GM19239 (cell line): ENCODE data around the gene MEX3B.

Experiments
- DNase-seq: peaks from one replicate; pipeline ENCODE4 v3.0.0; 2011; ENCODE audit warnings: low spot score; ENCODE audit not compliant: insufficient read length
- FAIRE-seq: peaks from 2 replicates; lab custom pipeline; 2011; peaks lifted over from hg19 to GRCh38; lab: Jason Lieb, UNC

The MEX3B gene

DNA sequence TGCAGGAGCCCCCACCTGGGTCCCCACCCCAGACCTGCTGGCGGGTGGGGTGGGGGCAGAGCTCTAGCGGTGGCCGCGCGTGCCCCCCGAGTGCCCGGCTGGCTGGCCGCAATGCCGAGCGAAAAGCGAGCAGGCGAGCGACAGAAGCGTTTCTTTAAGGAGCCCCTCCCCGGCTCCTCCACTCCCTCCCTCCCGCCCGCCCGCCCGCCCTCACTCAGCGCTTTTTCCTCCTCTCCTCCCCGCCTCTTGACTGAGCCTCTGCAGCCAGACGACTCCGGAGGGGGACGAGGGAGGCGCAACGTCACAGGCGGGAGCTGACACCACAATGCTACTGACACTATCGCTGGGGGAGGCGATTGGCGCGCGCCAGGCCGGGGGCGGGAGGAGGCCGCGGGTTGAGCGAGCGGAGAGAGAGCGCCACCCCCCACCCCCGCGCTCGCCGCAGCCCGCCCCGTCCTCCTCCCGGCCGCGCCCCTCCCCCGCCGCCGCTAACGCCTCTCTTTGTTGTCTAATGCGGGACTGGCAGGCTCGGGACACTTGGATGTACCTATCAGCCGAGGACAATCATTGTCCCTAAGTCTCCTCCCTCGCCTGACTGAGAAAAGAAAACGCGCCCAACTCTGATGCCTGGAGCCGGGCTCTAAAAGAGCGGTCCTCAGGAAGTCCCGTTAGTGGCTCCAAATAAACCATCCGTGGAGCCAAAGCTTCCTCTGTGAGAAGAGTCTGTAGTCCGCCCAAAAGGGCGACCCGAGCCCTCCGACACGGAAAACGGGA, at the start of gene MEX3B:
Gene MEX3B (minus strand): TSS at position 127 of the 774 bp plus-strand sequence. CDS start 313 bp downstream, outside the sequence.
- FAIRE-seq: peak; percentile 53

DNA sequence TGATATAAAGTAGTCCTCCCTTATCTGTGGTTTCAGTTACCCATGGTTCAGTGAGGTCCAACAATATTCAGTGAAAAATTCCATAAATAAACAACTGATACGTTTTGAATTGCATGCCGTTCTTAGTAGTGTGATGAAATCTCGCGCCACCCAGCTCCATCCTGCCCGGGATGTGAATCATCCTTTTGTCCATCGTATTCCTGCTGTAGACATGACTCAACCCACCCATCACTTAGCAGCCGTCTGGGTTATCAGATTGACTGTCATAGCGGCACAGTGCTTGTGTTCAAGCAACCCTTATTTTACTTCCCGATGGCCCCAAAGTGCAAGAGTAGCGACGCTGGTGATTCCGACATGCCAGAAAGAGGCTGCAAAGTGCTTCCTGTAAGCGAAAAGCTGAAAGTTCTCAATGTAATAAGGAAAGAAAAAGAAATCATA, 48.0 kb upstream of the MEX3B start:
- DNase-seq (no peak), FAIRE-seq (no peak)

More for the DNA sequence above, at the start of gene MEX3B:
- DNase-seq: peak; percentile 82

DNA sequence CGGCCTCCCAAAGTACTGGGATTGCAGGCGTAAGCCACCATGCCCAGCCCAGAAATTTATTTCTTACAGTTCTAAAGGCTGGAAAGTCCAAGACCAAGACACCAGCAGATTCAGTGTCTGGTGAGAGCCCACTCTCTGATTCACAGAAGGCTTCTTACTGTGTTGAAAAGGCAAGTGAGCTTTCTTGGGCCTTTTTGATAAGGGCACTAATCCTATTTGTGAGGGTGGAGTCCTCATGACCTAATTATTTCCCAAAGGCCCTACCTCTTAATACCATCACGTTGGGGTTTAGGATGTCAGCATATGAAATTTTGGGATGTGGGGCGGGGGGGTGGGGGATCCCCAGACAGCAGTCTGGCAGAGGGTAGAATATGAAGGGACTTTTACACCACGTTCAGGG, 47.5 kb upstream of the MEX3B start:
- DNase-seq: no peak
- no peak for FAIRE-seq

DNA sequence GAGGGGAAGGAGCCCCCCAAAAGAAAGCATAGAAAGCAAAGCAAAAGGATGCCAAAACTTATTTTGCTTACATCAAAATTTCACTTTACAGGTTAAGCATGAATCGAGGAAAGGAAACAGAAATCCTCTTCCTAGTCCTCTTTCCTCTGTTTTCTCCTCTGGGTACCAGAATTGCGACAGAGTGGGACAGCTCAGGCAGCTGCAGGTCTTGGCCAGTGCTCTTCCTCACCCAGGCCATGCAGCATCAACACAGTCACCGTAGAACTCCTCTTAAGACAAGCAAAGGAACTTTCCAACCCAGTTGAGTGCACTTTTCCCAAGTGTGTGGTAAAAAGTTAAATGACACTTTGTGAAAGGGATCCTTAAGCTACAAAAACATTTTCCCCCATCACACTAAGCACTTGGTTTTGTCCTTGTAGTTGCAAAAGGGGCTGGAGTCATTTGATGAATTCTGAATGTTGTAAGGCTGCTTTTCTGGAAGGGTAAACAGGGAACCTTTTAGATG, 45.9 kb upstream of the MEX3B start:
- FAIRE-seq (no peak), DNase-seq (no peak)

DNA sequence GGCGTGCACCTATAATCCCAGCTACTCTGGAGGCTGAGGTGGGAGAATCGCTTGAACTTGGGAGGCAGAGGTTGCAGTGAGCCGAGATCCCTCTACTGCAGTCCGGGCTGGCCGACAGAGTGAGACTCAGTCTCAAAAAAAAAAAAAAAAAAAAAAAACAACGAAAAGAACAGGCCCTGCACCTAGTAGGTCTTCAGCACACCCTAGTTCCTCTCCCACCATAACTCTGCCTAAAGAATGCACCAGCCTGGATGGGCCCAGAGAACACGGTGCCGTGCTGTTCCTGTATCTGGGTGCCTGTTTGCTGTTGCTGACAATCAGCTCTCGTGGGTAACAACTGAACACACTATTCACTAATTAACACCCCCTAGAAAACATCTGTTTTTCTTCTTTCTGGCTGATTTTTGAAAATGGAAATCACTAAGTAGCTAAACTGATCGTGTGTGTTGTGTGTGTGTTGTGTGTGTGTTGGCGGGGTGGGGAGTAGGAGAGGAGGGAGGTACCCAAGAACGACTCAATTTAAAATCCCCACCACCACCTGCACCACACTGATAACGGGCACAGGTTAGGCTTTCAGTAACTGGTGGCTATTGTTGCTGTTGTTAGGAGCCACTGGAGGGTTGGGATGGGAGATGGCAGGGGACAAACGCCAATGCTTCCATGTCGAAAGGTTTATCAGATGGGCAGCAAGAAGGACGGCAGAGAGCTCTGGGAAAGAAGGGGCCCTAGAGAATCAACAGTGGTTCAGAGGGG, 40.6 kb upstream of the MEX3B start:
- no peak for DNase-seq
- FAIRE-seq: no peak

DNA sequence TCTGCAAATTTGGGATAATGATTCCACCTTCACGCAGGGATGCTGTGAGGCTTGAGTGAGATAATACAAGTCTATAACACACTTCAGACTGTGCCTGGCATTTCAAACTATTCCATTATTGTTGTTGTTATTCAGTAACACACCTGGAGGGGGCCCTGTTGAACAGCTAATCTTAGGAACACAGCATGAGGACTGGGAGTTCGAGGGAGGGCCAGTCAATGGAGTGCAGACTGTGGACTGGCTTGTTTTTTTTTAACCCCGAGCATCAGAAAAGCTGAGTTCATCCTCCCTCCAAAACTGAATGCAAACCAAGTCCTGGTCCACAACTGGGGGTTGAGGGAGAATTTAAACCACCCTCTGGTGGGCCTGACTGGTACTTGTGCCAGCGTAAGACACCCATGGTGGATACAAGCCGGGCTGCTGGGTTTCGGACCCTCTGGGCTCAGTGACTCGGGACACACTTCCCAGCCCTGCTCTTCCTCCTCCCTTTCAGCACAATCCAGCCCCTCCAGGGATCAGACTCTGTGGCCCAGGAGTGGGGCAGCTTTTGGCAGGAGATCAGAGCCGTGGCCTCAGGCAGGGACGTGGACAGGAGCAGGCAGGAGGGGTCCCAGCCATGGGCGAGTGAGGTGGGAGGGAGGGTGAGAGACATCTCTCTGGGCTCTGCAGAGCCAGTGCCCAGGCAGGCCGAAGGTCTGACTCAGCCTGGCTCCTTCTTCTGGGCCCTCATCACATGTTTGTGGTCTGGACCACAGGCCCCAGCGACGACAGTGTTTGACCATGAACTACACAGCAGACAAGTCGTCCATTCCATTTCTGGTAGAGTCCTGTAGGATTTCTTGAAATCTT, 36.3 kb upstream of the MEX3B start:
- FAIRE-seq (no peak), DNase-seq (no peak)

DNA sequence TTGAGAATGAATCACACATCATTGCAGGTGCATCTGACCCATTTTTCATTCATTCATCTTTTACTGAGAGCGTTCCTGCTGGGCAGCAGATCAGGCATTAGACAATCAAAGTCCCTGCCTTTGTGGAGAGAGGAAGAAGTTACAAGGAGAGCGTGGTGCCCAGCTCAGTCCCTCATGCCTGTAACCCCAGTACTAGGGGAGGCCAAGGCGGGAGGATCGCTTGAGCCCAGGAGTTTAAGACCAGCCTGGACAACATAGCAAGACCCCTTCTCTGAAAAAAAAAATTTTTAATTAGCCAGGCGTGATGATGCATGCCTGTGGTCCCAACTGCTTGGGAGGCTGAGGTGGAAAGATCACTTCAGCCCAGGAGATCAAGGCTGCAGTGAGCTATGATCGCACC, 35.0 kb upstream of the MEX3B start:
- no peak for FAIRE-seq
- DNase-seq: no peak

DNA sequence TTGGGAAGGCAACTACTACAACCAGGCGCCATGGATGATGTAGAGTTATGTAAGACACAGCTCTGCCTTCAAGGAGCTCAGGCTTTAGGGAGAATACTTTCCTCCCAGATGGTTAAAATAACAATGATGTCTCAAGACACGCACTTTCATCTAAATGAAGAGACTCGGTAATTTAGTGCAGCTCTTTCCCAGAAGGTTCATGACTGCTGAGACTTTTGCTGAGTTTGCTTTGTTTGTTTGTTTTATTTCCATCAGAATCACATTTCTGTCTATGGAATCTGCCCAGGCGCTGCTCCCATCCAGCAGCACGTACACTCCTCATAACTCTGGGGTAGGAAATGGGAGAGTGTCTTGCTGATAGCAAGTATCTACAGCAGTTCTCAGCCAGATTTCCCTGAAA, 33.9 kb upstream of the MEX3B start:
- FAIRE-seq (no peak), DNase-seq (no peak)

DNA sequence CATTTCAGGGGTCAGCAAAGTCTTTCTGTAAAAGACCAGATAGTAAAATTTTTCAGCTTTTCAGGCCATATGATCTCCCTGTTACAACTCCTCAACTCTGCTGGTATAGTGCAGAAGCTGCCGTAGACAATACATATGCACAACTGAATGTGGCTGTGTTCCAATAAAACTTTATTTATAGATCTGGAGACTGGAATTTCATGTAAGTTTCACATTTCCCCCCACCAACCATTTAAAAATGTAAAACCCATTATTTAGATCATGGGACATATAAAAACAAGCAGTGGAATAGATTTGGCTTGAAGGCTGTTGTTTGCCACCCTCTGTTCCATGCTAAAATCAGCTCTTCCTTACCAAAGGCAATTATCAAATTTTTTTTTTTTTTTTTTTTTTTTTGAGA, 28.8 kb upstream of the MEX3B start:
- no peak for DNase-seq
- no peak for FAIRE-seq

DNA sequence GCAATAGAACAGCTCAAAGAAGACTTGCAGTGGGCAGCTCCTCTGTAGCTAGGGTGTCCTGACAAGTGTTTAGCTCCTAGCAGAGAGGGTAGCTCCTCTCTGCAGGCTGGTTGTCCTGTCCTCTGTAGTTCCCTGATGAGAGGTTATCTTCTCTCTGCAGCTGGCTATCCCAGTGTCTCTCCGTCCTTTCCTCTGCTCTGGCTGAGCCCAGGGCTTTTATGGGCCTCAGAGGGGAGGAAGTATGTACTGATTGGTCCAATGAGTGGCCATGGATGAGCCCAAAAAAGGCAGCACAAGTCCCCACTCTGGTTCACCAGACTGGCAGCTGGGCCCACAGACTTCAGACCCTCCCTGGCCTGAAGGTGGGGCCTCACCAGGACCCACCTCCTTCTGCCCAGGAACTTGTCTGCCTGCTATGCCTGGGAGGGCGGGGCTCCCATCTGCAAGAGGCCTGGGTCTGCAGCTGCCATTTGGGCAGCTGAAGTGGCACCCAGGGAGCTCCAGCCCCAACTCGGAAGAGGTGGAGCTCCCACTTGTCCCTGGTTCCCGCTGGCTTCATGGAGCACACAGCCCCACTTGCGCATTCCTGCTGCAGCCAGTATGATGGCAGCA, 27.2 kb upstream of the MEX3B start:
- DNase-seq: no peak
- no peak for FAIRE-seq

DNA sequence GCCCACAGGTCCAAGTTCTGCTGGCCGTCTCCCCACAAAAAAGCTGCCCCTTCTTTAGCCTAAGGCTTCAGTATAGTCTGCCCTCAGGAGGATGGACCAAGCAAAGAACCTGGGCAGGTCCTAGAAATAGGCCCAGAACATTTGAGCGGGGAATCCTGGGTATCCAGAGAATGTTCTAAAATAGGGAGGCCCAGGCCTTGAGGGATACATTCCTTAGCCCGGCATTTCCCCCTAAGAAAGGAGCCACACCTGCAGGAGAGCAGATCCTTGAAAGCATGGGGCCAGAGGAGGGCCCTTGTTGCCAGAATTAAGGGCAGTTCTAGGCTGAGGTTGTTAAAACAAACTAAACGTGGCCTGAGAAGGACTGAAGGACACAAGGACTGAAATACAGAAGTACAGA, 20.6 kb upstream of the MEX3B start:
- DNase-seq: no peak

DNA sequence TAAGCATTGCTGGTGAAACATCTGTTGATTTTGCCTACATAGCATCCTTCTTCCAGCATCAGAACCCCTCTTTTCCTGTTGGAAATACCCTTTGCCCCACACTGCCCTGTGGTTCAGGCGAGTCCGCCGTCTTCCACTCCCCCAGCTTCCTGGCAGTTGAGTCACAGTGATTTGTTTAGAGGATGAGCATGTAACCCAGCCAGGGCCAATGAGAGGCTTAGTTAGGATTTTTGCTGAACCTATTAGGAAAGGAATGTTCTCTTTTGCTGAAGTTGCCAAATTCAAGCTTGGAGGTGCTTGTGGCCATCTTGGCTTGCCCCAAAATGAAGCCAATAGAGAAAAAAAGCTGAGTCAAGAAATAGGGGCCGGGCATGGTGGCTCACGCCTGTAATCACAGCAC, 19.0 kb upstream of the MEX3B start:
- FAIRE-seq: no peak
- no peak for DNase-seq

More for the DNA sequence above, 20.6 kb upstream of the MEX3B start:
- no peak for FAIRE-seq

DNA sequence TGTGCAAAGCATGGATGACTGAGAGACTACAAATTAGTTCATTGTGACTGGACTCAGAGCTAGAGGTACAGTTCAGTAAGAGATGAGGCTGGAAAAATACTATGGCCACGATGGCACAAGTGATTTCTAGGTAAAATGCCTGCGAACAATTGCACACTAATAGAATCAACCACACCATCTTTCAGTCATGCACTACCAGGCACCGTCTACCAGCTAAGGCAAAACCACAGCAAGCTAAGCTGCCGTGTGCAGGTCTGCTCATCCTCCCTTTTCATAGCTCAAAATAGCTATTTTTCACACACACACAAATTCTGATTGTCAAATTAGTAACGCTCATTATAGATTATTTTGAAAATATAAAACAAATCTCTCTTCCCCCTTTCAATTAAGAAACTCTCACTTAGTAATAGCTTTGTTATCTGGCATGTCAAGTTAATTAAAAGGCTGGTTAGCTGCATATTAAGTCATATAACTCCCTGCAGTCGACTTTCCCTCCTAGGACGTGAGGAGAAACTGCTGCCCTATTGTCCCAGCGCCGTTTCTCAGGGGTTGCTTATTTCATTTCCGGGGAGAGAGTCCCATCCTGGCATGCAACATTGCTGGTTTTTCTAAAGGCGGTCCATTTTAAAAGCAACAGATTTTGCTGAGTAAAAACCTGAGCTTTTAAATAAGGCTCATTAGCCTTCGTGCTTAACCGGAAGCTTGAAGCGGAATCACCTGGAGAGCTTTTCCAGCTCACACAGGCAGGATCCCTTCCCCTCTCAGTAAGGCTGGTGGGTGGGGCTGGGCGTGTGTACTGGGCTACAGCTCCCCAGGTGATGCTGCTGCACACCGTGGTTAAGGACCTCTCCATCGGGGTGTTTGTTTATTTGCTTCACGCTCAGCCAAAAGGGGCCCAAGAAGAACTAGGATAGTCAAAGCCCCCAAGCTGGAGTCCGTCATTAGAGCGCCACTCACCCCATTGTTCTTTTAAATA, 16.9 kb upstream of the MEX3B start:
- DNase-seq (no peak), FAIRE-seq (no peak)

DNA sequence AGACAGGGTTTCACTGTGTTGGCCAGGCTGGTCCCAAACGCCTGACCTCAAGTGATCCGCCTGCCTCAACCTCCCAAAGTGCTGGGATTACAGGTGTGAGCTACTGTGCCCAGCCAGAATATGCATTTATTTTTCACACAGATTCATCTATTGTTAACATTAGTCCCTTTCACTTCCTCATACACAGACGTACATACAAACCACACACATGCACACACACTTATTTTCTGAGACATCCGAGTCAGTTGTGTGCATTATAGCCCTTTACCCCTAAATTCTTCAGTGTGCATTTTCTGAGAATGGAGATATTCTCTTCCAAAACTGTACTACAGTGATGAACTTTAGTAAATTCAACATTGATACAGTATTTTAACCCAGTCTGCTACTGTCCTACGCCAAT, 15.0 kb upstream of the MEX3B start:
- DNase-seq (no peak), FAIRE-seq (no peak)

DNA sequence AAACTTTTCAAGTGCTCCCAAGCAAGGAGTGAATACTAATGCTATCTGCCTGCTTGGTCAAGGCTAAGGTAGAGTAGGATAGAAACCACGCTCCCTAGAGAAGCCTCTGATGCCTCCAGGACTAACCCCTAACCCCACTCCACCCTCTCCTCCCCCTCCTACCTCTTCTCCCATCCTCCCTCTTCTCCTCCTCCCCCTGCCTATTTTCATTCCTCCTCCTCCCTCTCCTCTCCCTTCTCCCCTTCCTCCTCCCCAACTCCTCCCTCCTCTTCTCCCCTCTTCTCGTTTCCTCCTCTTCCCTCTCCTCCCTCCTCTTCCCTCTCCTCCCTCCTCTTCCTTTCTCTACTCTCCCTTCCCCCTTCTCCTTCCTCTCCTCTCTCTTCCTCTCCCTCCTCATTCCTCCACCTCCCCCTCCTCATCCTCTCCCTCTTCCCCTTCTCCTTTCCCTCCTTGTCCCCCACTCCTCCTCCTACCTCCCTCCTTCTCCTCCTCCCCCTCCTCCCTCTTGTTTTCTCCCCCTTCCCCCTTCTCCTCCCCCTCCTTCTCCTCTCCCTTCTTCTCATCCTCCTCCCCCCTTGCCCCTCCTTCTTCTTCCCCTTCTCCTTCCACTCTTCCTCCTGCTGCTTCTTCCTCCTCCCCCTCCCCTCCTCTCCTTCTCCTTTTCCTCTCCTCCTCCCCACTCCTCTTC, 12.8 kb upstream of the MEX3B start:
- DNase-seq: no peak
- no peak for FAIRE-seq

DNA sequence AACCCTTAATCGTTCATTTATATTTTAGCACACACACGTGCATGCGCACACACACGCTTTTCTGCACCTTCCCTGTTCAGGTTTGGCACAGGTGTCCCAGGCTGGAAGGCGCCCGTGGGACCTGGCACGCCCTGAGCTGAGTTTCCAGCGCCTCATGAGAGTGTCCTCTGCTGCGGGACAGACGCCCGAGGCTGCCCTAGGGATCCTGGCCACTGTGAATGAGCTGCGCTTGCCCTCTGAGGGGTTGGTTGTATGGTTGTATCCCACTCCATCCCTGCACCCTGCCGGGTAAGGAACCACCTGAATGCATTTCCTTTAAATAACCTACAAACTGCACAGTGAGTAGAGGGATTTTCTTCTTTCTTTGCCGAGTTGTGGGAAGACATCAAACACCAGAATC, 12.2 kb upstream of the MEX3B start:
- FAIRE-seq: no peak
- DNase-seq: no peak

DNA sequence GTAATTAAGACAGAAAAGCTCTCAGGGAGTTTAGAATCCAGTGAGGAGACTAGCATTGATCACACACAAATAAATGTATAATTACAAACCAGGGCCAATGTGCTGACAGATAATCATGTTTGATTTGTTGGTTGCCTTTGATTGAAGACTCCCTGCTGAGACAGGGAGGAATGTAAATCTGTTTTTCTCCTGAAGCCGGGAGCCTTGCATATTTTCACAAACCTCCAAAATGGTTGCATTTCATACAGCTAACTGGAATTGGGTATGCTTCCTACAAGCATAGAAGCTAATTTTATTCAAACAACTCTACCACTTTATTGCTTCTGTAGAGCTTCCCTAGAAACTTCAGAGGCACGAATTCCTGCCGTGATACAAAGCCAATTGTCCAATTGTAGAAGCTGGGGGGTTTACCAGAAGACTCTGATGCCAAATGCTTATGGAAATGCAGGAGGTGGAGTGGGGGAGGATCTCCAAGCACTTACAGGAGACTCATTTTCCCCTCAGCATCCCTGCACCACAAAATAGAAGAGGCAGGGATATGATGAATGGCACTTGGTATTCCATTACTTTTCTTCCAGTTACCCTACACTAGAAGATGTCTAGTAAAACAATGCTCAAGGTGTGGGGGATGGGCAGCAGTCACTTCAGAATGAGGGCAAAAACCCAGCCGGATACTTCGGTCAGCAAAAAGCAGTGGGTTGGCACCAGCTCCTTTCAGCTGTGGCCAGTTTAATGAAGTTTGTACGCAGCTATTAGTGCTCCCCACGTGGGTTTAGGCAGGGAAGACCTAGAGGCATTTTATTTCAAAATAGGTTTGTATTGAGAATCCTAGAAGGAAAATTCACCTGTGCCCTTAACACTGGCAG, 11.4 kb upstream of the MEX3B start:
- no peak for FAIRE-seq
- DNase-seq: no peak
